ENCODE results near the gene HTR2A. TPM values are rescaled to one million over a fixed set of nuclear protein-coding genes. Genes with fewer than 3 reads are reported as not detected.

HTR2A gene
- polyA plus RNA-seq, 1 of the 3 experiments (the other 2 are of a cell fraction), result 0.33 TPM

GRCh38 chr13:46834657-46835056, 62.2 kb downstream of the HTR2A start:
- 69% methylated on average over 6 of the region's 6 CpGs for WGBS (ENCODE audit: low lambda C conversion rate)
- DNase-seq, result no peak
- Histone ChIP-seq H4K20me1 (ENCODE audit: insufficient read depth) (no peaks in the 10 kb centered on the region), H3K9me2 (no peaks in the 10 kb centered on the region), H2AFZ (ENCODE audit: low read depth) (no peak overlapping the region), H3K36me3 (replicated peaks in 1 of 2; ENCODE audit: control insufficient read depth in 1 of 2, insufficient read depth in 2 of 2, low read length in 1 of 2) (no peaks in the 10 kb centered on the region), H3K9me3 (no peaks in the 10 kb centered on the region), H3K4me1 (ENCODE audit: control insufficient read depth in 1 of 2, insufficient read depth in 2 of 2, low read depth in 1 of 2, low read length in 1 of 2) (no peaks in the 10 kb centered on the region), H3K79me2 (ENCODE audit: insufficient read depth) (no peaks in the 10 kb centered on the region), H3K4me3 (ENCODE audit: low read depth in 2 of 2, low read length in 1 of 2) (no peak overlapping the region), H3F3A (replicated peaks; ENCODE audit: insufficient read depth) (no peaks in the 10 kb centered on the region), H3K27me3 (ENCODE audit: insufficient read depth) (no peaks in the 10 kb centered on the region), H3K4me2 (no peak overlapping the region), H3K9ac (no peak overlapping the region), H3K27ac (ENCODE audit: low read depth in 2 of 2, low read length in 1 of 2) (no peak overlapping the region)
- TF ChIP-seq SIN3A (IDR thresholded peaks at IDR 0.05; ENCODE audit: borderline replicate concordance, low read depth, low read length) (no peak), PBX3 (IDR thresholded peaks at IDR 0.05) (no peak), YY1 (IDR thresholded peaks at IDR 0.05; ENCODE audit: low read depth) (no peak), EP300 (IDR thresholded peaks at IDR 0.05; ENCODE audit: borderline replicate concordance in 1 of 2, low read depth in 1 of 2, low read length in 1 of 2) (no peak), REST (IDR thresholded peaks at IDR 0.05; ENCODE audit: low read depth, low read length) (no peak)
- ChIA-PET CTCF (no interaction called here), POLR2A (no interaction called here)

- TF ChIP-seq NRF1 (IDR thresholded peaks at IDR 0.05; ENCODE audit: low read depth, low read length) (no peak), SMC3 (IDR thresholded peaks at IDR 0.05; ENCODE audit: low read depth, low read length) (peak; percentile 79), CTCF (IDR thresholded peaks at IDR 0.05) (peak; percentile 95), RAD21 (IDR thresholded peaks at IDR 0.05; ENCODE audit: low read length) (peak; percentile 94)
- no peak overlapping the region for H3K4me2 ChIP-seq
- no peaks in the 10 kb centered on the region for H3K9me2 ChIP-seq
- WGBS (ENCODE audit: low lambda C conversion rate), result 2% methylated on average over 5 of the region's 5 CpGs
- no peak overlapping the region for H3K27ac ChIP-seq (ENCODE audit: low read depth in 2 of 2, low read length in 1 of 2)
- H3K27me3 ChIP-seq (ENCODE audit: insufficient read depth), result no peaks in the 10 kb centered on the region
- no peaks in the 10 kb centered on the region for H3K36me3 ChIP-seq (replicated peaks in 1 of 2; ENCODE audit: control insufficient read depth in 1 of 2, insufficient read depth in 2 of 2, low read length in 1 of 2)
- H4K20me1 ChIP-seq (ENCODE audit: insufficient read depth), result no peaks in the 10 kb centered on the region
- peak; percentile 33 for DNase-seq
- H3K4me3 ChIP-seq (ENCODE audit: low read depth in 2 of 2, low read length in 1 of 2), result no peak overlapping the region; a peak in 1 of 4 replicates
- H3K79me2 ChIP-seq (ENCODE audit: insufficient read depth), result no peaks in the 10 kb centered on the region
- ChIA-PET CTCF (interaction anchor here (0.6 to 2.3 kb wide), 35 partner anchors 8 to 1207 kb away, joined by 3 to 30 read pairs (median 4); no protein-coding TSS in a partner anchor), POLR2A (no interaction called here)
- no peaks in the 10 kb centered on the region for H3F3A ChIP-seq (replicated peaks; ENCODE audit: insufficient read depth)
- no peaks in the 10 kb centered on the region for H3K4me1 ChIP-seq (ENCODE audit: control insufficient read depth in 1 of 2, insufficient read depth in 2 of 2, low read depth in 1 of 2, low read length in 1 of 2)
- no peaks in the 10 kb centered on the region for H3K9me3 ChIP-seq
- H3K9ac ChIP-seq, result no peak overlapping the region
- no peak overlapping the region for H2AFZ ChIP-seq (ENCODE audit: low read depth)
These were observed 65.2 kb downstream of the HTR2A start for GRCh38 chr13:46831588-46832194.
